ENCODE measurements around the gene VCL. TPM values are rescaled to one million over a fixed set of nuclear protein-coding genes. Genes with fewer than 3 reads are reported as not detected.

VCL gene
- polyA plus RNA-seq, 1 donor from 2014 or later, result 11.2 TPM

DNA sequence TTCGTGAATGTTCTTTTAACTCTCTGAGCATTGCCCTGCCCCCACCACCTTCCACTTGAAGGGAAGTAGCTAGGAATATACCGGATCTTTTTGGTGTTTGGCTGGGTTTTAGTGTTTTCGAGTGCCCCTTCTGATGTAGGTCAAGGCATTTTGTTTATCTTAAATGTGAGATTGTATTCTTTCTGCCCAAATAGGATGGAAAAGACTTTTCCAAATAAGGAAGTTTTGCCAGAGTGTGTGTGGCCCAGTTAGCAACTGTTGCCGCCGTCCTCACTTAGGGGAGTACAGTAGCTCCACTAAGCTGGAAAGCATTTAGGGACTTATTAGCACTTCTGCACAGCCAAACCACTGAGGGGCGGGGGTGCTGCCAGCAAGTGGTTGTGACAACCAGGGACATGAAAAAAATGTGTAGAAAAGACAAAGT is 29.8 kb upstream of the VCL start:
- TF ChIP-seq, protein P1, sequence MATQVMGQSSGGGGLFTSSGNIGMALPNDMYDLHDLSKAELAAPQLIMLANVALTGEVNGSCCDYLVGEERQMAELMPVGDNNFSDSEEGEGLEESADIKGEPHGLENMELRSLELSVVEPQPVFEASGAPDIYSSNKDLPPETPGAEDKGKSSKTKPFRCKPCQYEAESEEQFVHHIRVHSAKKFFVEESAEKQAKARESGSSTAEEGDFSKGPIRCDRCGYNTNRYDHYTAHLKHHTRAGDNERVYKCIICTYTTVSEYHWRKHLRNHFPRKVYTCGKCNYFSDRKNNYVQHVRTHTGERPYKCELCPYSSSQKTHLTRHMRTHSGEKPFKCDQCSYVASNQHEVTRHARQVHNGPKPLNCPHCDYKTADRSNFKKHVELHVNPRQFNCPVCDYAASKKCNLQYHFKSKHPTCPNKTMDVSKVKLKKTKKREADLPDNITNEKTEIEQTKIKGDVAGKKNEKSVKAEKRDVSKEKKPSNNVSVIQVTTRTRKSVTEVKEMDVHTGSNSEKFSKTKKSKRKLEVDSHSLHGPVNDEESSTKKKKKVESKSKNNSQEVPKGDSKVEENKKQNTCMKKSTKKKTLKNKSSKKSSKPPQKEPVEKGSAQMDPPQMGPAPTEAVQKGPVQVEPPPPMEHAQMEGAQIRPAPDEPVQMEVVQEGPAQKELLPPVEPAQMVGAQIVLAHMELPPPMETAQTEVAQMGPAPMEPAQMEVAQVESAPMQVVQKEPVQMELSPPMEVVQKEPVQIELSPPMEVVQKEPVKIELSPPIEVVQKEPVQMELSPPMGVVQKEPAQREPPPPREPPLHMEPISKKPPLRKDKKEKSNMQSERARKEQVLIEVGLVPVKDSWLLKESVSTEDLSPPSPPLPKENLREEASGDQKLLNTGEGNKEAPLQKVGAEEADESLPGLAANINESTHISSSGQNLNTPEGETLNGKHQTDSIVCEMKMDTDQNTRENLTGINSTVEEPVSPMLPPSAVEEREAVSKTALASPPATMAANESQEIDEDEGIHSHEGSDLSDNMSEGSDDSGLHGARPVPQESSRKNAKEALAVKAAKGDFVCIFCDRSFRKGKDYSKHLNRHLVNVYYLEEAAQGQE (IDR thresholded peaks at IDR 0.05; ENCODE audit: borderline replicate concordance), result no peak
- TF ChIP-seq EZH2 (IDR thresholded peaks at IDR 0.05; ENCODE audit: borderline replicate concordance, insufficient read depth, low read length, poor library complexity, severe bottlenecking) (no peak), EP300 (conservative IDR thresholded peaks at IDR 0.05; ENCODE audit: poor library complexity, severe bottlenecking) (no peak), RAD21 (conservative IDR thresholded peaks at IDR 0.05) (no peak), MXI1 (conservative IDR thresholded peaks at IDR 0.05; ENCODE audit: poor library complexity, severe bottlenecking) (no peak), SMC3 (conservative IDR thresholded peaks at IDR 0.05; ENCODE audit: poor library complexity) (no peak)
- H3K27ac ChIP-seq (ENCODE audit: low read length), result no peak overlapping the region
- no peaks in the 10 kb centered on the region for H3K9me3 ChIP-seq (ENCODE audit: low read length)
- no peaks in the 10 kb centered on the region for H3K9me2 ChIP-seq (ENCODE audit: insufficient read depth, low read length)
- H3K4me3 ChIP-seq (ENCODE audit: low read length), result no peak overlapping the region
- H3K4me2 ChIP-seq (ENCODE audit: low read length), result no peak overlapping the region
- H3K27me3 ChIP-seq (ENCODE audit: insufficient read depth, low read depth, low read length), result no peaks in the 10 kb centered on the region
- H3K79me2 ChIP-seq (replicated peaks; ENCODE audit: insufficient read depth, low read length), result no peaks in the 10 kb centered on the region
- no peaks in the 10 kb centered on the region for H3K36me3 ChIP-seq (ENCODE audit: insufficient read depth, low read length)
- H3F3A ChIP-seq (ENCODE audit: insufficient read depth, low read length, poor library complexity, severe bottlenecking), result no peaks in the 10 kb centered on the region
- H4K20me1 ChIP-seq (ENCODE audit: insufficient read depth), result no peaks in the 10 kb centered on the region
- no peak overlapping the region for H3K9ac ChIP-seq (ENCODE audit: low read length)
- no peak overlapping the region for H2AFZ ChIP-seq (ENCODE audit: low read depth, low read length)

DNA sequence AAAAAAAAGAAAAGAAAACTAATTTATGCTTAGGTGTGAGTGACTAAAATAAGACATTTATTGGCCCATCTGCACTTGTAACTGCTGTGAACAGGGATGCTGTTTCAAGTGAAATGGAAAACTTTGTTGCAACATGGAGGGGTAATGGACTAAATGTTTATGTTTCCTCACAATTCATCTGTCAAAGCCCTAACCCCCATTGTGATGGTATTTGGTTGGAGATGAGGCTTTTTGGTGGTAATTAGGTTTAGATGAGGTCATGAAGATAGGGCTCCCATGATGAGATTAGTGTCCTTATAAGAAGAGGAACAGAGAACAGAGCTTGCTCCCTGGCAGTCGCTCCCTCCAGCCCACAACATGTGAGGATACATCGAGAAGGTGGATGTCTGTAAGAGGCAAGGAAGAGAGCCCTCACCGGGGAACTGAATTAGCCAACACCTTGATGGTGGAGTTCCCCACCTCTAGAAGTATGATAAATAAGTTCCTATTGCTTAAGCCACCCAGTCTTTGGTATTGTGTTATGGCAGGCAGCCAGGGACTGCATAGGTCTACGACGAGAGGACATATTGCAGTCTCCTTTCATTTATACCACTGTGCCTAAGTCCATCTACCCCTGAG is 28.6 kb upstream of the VCL start:
- Histone ChIP-seq H3K79me2 (replicated peaks; ENCODE audit: insufficient read depth, low read length) (no peaks in the 10 kb centered on the region), H3K9me2 (ENCODE audit: insufficient read depth, low read length) (no peaks in the 10 kb centered on the region), H3K4me3 (ENCODE audit: low read length) (no peak overlapping the region), H3F3A (ENCODE audit: insufficient read depth, low read length, poor library complexity, severe bottlenecking) (no peaks in the 10 kb centered on the region), H3K4me2 (ENCODE audit: low read length) (no peak overlapping the region), H3K36me3 (ENCODE audit: insufficient read depth, low read length) (no peaks in the 10 kb centered on the region), H3K9me3 (ENCODE audit: low read length) (no peaks in the 10 kb centered on the region), H2AFZ (ENCODE audit: low read depth, low read length) (no peak overlapping the region), H3K9ac (ENCODE audit: low read length) (no peak overlapping the region), H3K27ac (ENCODE audit: low read length) (no peak overlapping the region), H4K20me1 (ENCODE audit: insufficient read depth) (no peaks in the 10 kb centered on the region), H3K27me3 (ENCODE audit: insufficient read depth, low read depth, low read length) (no peaks in the 10 kb centered on the region)
- TF ChIP-seq, protein P2, sequence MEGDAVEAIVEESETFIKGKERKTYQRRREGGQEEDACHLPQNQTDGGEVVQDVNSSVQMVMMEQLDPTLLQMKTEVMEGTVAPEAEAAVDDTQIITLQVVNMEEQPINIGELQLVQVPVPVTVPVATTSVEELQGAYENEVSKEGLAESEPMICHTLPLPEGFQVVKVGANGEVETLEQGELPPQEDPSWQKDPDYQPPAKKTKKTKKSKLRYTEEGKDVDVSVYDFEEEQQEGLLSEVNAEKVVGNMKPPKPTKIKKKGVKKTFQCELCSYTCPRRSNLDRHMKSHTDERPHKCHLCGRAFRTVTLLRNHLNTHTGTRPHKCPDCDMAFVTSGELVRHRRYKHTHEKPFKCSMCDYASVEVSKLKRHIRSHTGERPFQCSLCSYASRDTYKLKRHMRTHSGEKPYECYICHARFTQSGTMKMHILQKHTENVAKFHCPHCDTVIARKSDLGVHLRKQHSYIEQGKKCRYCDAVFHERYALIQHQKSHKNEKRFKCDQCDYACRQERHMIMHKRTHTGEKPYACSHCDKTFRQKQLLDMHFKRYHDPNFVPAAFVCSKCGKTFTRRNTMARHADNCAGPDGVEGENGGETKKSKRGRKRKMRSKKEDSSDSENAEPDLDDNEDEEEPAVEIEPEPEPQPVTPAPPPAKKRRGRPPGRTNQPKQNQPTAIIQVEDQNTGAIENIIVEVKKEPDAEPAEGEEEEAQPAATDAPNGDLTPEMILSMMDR (IDR thresholded peaks at IDR 0.05; ENCODE audit: poor library complexity, severe bottlenecking), result no peak
- TF ChIP-seq RAD21 (conservative IDR thresholded peaks at IDR 0.05), result no peak
- no peak for TF ChIP-seq POLR2AphosphoS5 (IDR thresholded peaks at IDR 0.05)
- no peak for TF ChIP-seq EP300 (conservative IDR thresholded peaks at IDR 0.05; ENCODE audit: poor library complexity, severe bottlenecking)
- no peak for TF ChIP-seq TAF1 (IDR thresholded peaks at IDR 0.05; ENCODE audit: low read depth)
- TF ChIP-seq SMC3 (conservative IDR thresholded peaks at IDR 0.05; ENCODE audit: poor library complexity), result no peak
- no peak for TF ChIP-seq EZH2 (IDR thresholded peaks at IDR 0.05; ENCODE audit: borderline replicate concordance, insufficient read depth, low read length, poor library complexity, severe bottlenecking)
- TF ChIP-seq MXI1 (conservative IDR thresholded peaks at IDR 0.05; ENCODE audit: poor library complexity, severe bottlenecking), result no peak
- TF ChIP-seq, protein P1 (IDR thresholded peaks at IDR 0.05; ENCODE audit: borderline replicate concordance), result no peak
